Loucy (cell line): ENCODE measurements around the gene SNCAIP.

Source experiments
- H2AFZ ChIP-seq: fragments of 200-600 bp; sonication (generic); 2 replicates; pipeline ENCODE4 v1.6.0; 2016; ENCODE audit warnings: antibody characterized with exemption, mild to moderate bottlenecking, low read length, moderate library complexity
- H3F3A ChIP-seq: fragments of 200-600 bp; 2 replicates; pipeline ENCODE4 v1.6.0; 2016; ENCODE audit warnings: antibody characterized with exemption, low read depth, mild to moderate bottlenecking
- H3K27me3 ChIP-seq: fragments of 200-600 bp; sonication (generic); 2 replicates; pipeline ENCODE4 v1.6.1; 2014; ENCODE audit warnings: low read length, mild to moderate bottlenecking; ENCODE audit not compliant: insufficient read depth, poor library complexity, severe bottlenecking
- H3K36me3 ChIP-seq: fragments of 200-600 bp; sonication (generic); 2 replicates; pipeline ENCODE4 v1.6.1; 2016; ENCODE audit warnings: low read length; ENCODE audit not compliant: insufficient read depth
- H3K4me1 ChIP-seq: fragments of 200-600 bp; sonication (generic); 2 replicates; pipeline ENCODE4 v1.5.1; 2014; ENCODE audit warnings: low read length, mild to moderate bottlenecking; ENCODE audit not compliant: insufficient read depth, poor library complexity, severe bottlenecking
- H3K4me2 ChIP-seq: fragments of 200-600 bp; sonication (generic); 2 replicates; pipeline ENCODE4 v1.6.0; 2014; ENCODE audit warnings: antibody characterized with exemption, low read length, low read depth, mild to moderate bottlenecking; ENCODE audit not compliant: poor library complexity, severe bottlenecking
- H3K4me3 ChIP-seq: fragments of 200-600 bp; sonication (generic); 2 replicates; pipeline ENCODE4 v1.5.1; 2014; ENCODE audit warnings: low read length, mild to moderate bottlenecking, mixed read lengths; ENCODE audit not compliant: poor library complexity, severe bottlenecking
- H3K79me2 ChIP-seq: fragments of 200-600 bp; sonication (generic); 2 replicates; pipeline ENCODE4 v1.6.1; 2014; ENCODE audit warnings: low read length; ENCODE audit not compliant: insufficient read depth
- H3K9ac ChIP-seq: fragments of 200-600 bp; sonication (generic); 2 replicates; pipeline ENCODE4 v1.6.0; 2014; ENCODE audit warnings: mild to moderate bottlenecking, low read depth, low read length, moderate library complexity; ENCODE audit not compliant: poor library complexity, severe bottlenecking
- H3K9me2 ChIP-seq: fragments of 200-600 bp; sonication (generic); replicated peaks from 2 replicates; pipeline ENCODE4 v1.6.1; 2016; ENCODE audit warnings: low read depth, low read length, mixed read lengths
- H3K9me3 ChIP-seq: fragments of 200-600 bp; sonication (generic); 2 replicates; pipeline ENCODE4 v1.6.1; 2014; ENCODE audit warnings: mild to moderate bottlenecking, antibody characterized with exemption, low read length, low read depth; ENCODE audit not compliant: insufficient read depth
- H4K20me1 ChIP-seq: fragments of 200-600 bp; sonication (generic); 2 replicates; pipeline ENCODE4 v1.6.0; 2014; ENCODE audit warnings: antibody characterized with exemption, low read length, mild to moderate bottlenecking; ENCODE audit not compliant: insufficient read depth, poor library complexity, severe bottlenecking
- CTCF ChIP-seq: fragments of 200-600 bp; sonication (generic); conservative IDR thresholded peaks from 2 replicates; pipeline ENCODE4 v1.5.1; 2014; ENCODE audit warnings: mild to moderate bottlenecking, antibody characterized with exemption, low read length
- EZH2phosphoT487 ChIP-seq: fragments of 200-600 bp; IDR thresholded peaks from 2 replicates; pipeline ENCODE4 v1.6.1; 2018; ENCODE audit warnings: antibody characterized with exemption, mild to moderate bottlenecking, moderate library complexity, borderline replicate concordance

Gene SNCAIP

GRCh38 chr5:122304471-122305215, 7.4 kb upstream of the SNCAIP start:
- Histone ChIP-seq H3K9me2 (no peaks in the 10 kb centered on the region), H3K4me3 (no peak overlapping the region), H2AFZ (no peak overlapping the region), H3K9ac (no peak overlapping the region), H3K79me2 (no peaks in the 10 kb centered on the region), H3K4me1 (no peaks in the 10 kb centered on the region), H3K36me3 (no peaks in the 10 kb centered on the region), H3K9me3 (no peaks in the 10 kb centered on the region), H3K27me3 (no peaks in the 10 kb centered on the region), H3F3A (no peaks in the 10 kb centered on the region), H3K4me2 (no peak overlapping the region), H4K20me1 (no peaks in the 10 kb centered on the region)
- no peak for TF ChIP-seq EZH2phosphoT487
- TF ChIP-seq CTCF, result no peak

GRCh38 chr5:122306461-122306860, 5.6 kb upstream of the SNCAIP start:
- no peak overlapping the region for H3K9ac ChIP-seq
- no peak overlapping the region for H2AFZ ChIP-seq
- no peaks in the 10 kb centered on the region for H3K9me2 ChIP-seq
- H3K27me3 ChIP-seq, result no peaks in the 10 kb centered on the region
- TF ChIP-seq CTCF (no peak), EZH2phosphoT487 (no peak)
- no peaks in the 10 kb centered on the region for H3K9me3 ChIP-seq
- H3F3A ChIP-seq, result no peaks in the 10 kb centered on the region
- H3K79me2 ChIP-seq, result no peaks in the 10 kb centered on the region
- H3K4me2 ChIP-seq, result no peak overlapping the region
- no peaks in the 10 kb centered on the region for H4K20me1 ChIP-seq
- H3K4me1 ChIP-seq, result no peaks in the 10 kb centered on the region
- no peaks in the 10 kb centered on the region for H3K36me3 ChIP-seq
- no peak overlapping the region for H3K4me3 ChIP-seq

- no peaks in the 10 kb centered on the region for H3K27me3 ChIP-seq
- H3K9me3 ChIP-seq, result no peaks in the 10 kb centered on the region
- H3K79me2 ChIP-seq, result no peaks in the 10 kb centered on the region
- no peak for TF ChIP-seq CTCF
- TF ChIP-seq EZH2phosphoT487, result no peak
- H4K20me1 ChIP-seq, result no peaks in the 10 kb centered on the region
- H3K9ac ChIP-seq, result no peak overlapping the region
- H3K4me2 ChIP-seq, result no peak overlapping the region
- no peak overlapping the region for H2AFZ ChIP-seq
- no peaks in the 10 kb centered on the region for H3K9me2 ChIP-seq
- no peaks in the 10 kb centered on the region for H3K36me3 ChIP-seq
- no peak overlapping the region for H3K4me3 ChIP-seq
- no peaks in the 10 kb centered on the region for H3K4me1 ChIP-seq
- no peaks in the 10 kb centered on the region for H3F3A ChIP-seq
These were observed 1.1 kb upstream of the SNCAIP start for GRCh38 chr5:122310889-122311288.
